Activated T-cell treated with anti-CD3 and anti-CD28 coated beads, Interleukin-2, amount 50 U/mL, for 72 hours (primary cell): ENCODE measurements around the gene DYTN. TPM values are rescaled to one million over a fixed set of nuclear protein-coding genes. Genes with fewer than 3 reads are reported as not detected.

Experiments used
- ATAC-seq, 2 donors: fragments of 150-1000 bp; cut with Tn5 transposase; replicated peaks in 1 of 2; 2 replicates each; pipeline ENCODE4 v1.10.0; 2021; ENCODE audit warnings: moderate library complexity in 2 of 2, mild to moderate bottlenecking in 1 of 2
- DNase-seq, 2 donors: peaks; one replicate each; pipeline ENCODE4 v3.0.0; 2021 to 2022; ENCODE audit warnings: mixed read lengths in 1 of 2
- H3K27ac Mint-ChIP-seq: one replicate; pipeline ENCODE4 v1.8.0; 2022; ENCODE audit warnings: mild to moderate bottlenecking, moderate library complexity, mixed read lengths
- H3K27me3 Mint-ChIP-seq: one replicate; pipeline ENCODE4 v1.8.0; 2022; ENCODE audit warnings: low read depth, mixed read lengths
- H3K36me3 Mint-ChIP-seq, 2 donors: one replicate each; pipeline ENCODE4 v1.8.0; 2022; ENCODE audit warnings: mixed read lengths in 2 of 2, mild to moderate bottlenecking in 1 of 2; ENCODE audit not compliant: insufficient read depth in 2 of 2
- H3K4me1 Mint-ChIP-seq: one replicate; pipeline ENCODE4 v1.8.0; 2022; ENCODE audit warnings: low read depth, mixed read lengths
- H3K4me3 Mint-ChIP-seq, 2 donors: one replicate each; pipeline ENCODE4 v1.8.0; 2022; ENCODE audit warnings: mild to moderate bottlenecking in 2 of 2, mixed read lengths in 2 of 2, moderate library complexity in 2 of 2
- H3K9me3 Mint-ChIP-seq, 2 donors: one replicate each; pipeline ENCODE4 v1.8.0; 2022; ENCODE audit warnings: mixed read lengths in 2 of 2
- total RNA-seq, 2 donors: library from RNA; stranded (reverse); gene quantifications; one replicate each; pipeline ENCODE4 v1.2.3, GENCODE V29; 2022

The DYTN gene, protein sequence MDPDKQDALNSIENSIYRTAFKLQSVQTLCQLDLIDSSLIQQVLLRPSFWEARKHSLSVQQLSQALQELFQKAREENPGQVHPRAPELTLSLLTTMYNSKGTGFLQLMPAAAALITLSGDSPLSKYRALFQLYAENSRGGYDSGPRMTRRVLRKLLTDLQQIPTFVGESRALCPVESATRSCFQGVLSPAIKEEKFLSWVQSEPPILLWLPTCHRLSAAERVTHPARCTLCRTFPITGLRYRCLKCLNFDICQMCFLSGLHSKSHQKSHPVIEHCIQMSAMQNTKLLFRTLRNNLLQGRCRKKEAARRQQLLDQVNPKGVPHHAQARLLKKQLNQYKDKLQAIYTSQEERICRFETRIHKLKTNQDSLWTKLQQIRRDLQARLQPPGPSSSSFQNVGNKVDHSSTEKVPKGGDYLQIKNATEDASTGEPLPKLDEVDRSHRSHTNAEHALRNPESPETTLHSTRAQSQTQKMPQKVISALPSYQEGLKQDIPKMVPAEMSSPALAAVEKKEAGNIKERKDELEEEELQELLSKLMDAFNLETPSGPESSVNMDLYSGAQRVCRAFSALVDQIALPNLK
- total RNA-seq: not detected

DNA sequence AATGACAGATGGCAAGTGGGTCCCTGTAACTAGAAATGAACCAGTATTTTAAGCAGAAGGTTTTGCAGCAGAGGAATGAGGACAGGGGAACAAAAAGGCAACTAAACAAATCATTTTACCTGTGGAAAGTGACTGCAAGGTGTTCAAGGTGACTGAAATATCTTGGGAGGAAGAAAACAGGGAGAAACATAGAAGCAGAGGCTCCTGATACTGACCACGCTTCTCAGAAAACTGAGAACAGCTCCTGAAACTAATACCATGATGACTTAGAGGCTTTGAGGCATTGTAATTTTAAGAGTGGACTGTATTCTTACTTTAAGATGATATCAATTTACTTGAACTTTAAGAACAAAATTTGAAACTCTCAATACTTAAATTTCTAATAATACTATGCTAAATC is at the start of gene DYTN:
DYTN (minus strand) TSS at position 101 of the 400 bp plus-strand sequence. CDS start 117 bp downstream, outside the sequence.
- peaks cover 2 to 3% of the 10 kb centered on the region in 2 donors for H3K9me3 Mint-ChIP-seq
- ATAC-seq: no peak

DNA sequence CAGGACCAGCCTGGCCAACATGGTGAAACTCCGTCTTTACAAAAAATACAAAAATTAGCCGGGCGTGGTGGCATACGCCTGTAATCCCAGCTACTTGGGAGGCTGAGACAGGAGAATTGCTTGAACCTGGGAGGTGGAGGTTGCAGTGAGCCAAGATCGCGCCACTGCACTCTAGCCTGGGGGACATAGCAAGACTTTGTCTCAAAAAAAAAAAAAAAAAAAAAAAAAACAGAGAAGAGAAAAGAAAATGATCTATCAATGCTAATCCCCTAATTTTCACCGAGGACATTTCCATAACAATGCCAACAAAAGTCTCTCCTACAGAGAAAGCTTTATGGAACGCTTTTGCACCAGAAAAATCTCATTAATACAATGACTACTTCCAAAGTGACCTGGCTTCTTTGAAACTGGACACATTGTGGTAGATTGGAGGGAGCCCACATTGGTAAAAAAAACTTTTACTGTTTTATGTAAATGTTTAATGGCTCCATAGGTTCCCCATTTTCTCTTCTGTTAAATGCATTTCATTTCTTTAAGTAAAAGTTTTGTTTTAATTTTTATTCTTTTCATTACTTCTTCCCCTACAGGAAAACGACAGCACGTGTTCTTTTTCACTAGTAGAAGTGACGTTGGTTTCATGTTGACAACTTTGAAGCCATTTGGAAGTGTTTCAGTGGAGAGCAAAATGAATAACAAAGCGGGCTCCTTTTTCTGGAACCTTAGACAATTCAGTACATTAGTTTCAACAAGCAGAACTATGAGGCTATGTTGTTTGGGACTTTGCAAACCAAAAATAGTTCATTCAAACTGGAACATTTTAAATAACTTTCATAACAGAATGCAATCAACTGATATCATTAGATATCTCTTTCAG is 48.1 kb upstream of the DYTN start:
- Mint-ChIP-seq H3K36me3 (peaks cover 7 to 15% of the 10 kb centered on the region in 2 donors), H3K4me3 (peak overlapping the region; percentile 93 to 95), H3K9me3 (no peaks in the 10 kb centered on the region), H3K4me1 (peaks cover 50% of the 10 kb centered on the region), H3K27ac (peak overlapping the region; percentile 98), H3K27me3 (no peaks in the 10 kb centered on the region)
- ATAC-seq: no peak
- DNase-seq: no peak

More for the DNA sequence above, at the start of gene DYTN:
- Mint-ChIP-seq H3K36me3 (peaks cover 3 to 5% of the 10 kb centered on the region in 2 donors), H3K27ac (no peak within 1 kb of the TSS), H3K4me1 (peaks cover 5% of the 10 kb centered on the region), H3K4me3 (no peak within 1 kb of the TSS), H3K27me3 (peaks cover 53% of the 10 kb centered on the region)
- DNase-seq: no peak

DNA sequence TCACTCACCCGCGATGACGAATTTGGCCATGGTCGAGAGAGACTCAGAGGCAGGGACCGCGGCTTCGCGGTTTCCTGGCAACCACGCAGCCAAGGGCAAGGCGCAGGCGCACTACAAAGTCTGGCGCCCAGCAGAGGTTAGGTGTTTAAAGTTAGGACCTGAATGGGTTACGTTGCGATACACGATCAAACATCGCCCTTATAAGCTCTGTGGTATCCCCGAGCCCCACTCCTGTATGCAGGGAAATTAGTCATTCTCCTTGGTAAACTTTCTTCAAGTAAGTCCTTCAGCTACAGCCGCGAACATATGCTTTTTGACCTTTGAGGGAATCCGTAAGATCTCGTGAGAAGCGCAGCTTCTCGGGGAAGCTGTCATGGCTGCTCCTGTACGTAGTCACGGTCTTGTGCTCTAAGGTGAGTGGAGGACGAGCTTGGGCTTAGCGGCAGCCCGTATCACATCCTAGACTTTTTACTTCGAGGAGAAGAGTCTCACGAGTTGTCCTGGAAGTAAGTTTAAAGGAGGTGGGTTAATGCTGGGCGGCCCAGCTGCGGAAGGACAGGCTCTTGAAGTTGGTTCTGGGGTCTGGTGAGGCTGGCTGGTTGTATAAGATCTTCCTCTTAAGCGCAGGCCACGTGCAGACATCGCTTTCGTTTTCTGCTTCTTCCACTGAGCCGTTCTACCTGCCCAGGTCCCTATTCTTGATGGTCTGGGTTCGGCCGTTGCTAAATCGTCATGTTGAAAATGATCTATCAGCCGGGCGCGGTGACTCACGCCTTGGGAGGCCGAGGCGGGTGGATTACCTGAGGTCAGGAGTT is 47.3 kb upstream of the DYTN start, which contains the start of the genes FASTKD2 and MDH1B:
FASTKD2 (plus strand) TSS at position 365 of the 815 bp plus-strand sequence. CDS start 1,088 bp downstream, outside the sequence.
MDH1B (minus strand) TSS at position 87 of the 815 bp plus-strand sequence; CDS start at position 30, 57 bp downstream.
- ATAC-seq: peak; percentile 88 to 91
- Mint-ChIP-seq H3K27me3 (no peaks in the 10 kb centered on the region), H3K36me3 (peaks cover 7 to 9% of the 10 kb centered on the region in 2 donors), H3K4me1 (peaks cover 46% of the 10 kb centered on the region), H3K27ac (peak within 1 kb of the TSS; percentile 98), H3K9me3 (no peaks in the 10 kb centered on the region), H3K4me3 (peak within 1 kb of the TSS; percentile 93 to 95)
- DNase-seq: peak; percentile 92 to 95

DNA sequence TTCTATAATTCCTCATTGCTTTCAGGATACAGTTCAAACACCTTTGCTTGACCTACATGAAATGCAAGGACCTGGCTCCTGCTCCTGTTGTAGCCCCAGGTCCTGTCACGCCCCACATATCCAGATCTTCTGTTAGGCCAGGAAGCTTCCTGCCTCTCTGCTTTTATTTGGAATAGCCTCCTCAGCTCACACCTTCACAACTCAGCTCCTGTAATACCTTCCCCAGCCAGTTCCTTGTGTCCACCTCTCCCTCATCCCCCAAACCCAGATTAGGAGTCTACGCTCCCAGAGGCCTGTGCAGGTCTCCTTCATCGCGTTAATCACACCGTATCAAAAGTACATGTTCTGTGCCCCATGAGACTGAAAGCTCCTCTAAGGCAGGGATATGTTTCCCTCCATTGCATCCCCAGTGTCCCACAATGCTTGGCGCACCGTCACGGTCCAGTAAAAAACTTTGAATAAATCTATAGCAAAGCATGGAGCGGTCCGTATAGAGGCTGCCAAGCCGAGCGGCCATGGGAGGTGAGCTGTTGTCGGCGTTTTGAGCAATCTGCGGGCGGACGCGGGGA is 46.6 kb upstream of the DYTN start:
- Mint-ChIP-seq H3K4me1 (peaks cover 39% of the 10 kb centered on the region), H3K36me3 (peaks cover 7 to 8% of the 10 kb centered on the region in 2 donors), H3K4me3 (peak overlapping the region; percentile 93 to 95), H3K9me3 (no peaks in the 10 kb centered on the region), H3K27me3 (no peaks in the 10 kb centered on the region), H3K27ac (peak overlapping the region; percentile 98)
- DNase-seq (no peak), ATAC-seq (no peak)

DNA sequence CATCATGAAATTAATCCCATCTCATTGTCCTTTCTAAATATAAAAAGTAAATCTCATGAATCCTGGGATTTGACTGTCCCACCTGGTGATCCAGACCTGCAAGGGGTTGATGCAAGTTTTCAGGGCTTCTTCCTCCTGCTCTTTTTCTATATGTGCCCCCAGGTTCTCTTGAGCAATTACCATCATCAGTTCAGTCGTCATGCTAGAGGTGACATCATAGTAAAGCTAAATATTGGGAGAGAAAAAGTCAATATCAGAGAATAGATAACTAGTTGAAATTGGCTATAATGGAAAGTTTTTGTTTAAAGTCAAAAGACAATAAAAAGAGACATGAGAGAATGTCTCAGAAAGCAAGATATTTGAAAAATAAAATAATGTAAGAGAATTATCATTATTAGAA is 38.6 kb upstream of the DYTN start:
- H3K27me3 Mint-ChIP-seq: peaks cover 35% of the 10 kb centered on the region
- DNase-seq (no peak), ATAC-seq (no peak)
- no peaks in the 10 kb centered on the region for H3K9me3 Mint-ChIP-seq
- no peak overlapping the region for H3K4me3 Mint-ChIP-seq
- peaks cover 12% of the 10 kb centered on the region for H3K4me1 Mint-ChIP-seq
- no peak overlapping the region for H3K27ac Mint-ChIP-seq
- no peaks in the 10 kb centered on the region for H3K36me3 Mint-ChIP-seq

DNA sequence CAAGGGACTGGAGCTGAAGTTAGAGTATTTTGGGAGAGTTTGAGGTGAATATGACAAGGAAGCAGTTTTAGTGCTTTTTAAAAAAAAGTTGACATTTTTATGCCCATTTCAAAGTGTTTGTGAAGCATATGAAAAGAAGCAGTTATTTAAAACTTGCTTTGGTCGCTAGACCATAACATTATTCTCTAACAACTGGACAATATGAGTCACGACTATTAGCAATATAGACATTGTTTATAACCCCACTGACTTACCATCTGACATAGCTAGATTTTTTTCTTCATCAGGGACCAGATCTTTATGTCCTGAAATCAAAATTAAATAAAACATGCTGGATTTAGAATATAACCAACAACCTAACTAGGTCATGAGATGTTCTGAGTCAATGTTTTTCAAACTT is 22.6 kb upstream of the DYTN start:
- Mint-ChIP-seq H3K36me3 (peaks cover 0 to 3% of the 10 kb centered on the region in 2 donors), H3K4me1 (peaks cover 14% of the 10 kb centered on the region), H3K27me3 (peaks cover 43% of the 10 kb centered on the region), H3K4me3 (no peak overlapping the region), H3K27ac (no peak overlapping the region), H3K9me3 (no peaks in the 10 kb centered on the region)
- no peak for ATAC-seq
- no peak for DNase-seq

DNA sequence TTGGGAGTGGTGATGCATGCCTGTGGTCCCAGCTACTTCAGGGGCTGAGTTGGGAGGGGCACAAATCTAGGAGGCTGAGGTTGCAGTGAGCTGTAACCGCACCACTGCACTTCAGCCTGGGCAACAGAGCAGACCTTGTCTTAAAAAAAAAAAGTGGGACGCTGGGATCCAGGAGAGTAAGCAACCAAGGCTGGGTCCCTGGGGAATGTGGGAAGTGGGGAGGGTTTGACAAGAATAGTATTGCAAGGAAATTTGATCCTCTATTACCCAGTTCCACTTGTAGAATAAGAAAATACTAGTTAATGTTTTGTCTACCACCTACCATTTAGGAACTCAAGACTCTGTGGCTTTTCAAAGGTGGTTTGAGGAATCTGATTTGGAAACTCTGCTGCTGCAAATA is 21.1 kb upstream of the DYTN start:
- Mint-ChIP-seq H3K4me3 (no peak overlapping the region), H3K27ac (no peak overlapping the region), H3K4me1 (peaks cover 14% of the 10 kb centered on the region), H3K9me3 (no peaks in the 10 kb centered on the region), H3K36me3 (peaks cover 0 to 3% of the 10 kb centered on the region in 2 donors), H3K27me3 (peaks cover 43% of the 10 kb centered on the region)
- DNase-seq: no peak
- no peak for ATAC-seq

DNA sequence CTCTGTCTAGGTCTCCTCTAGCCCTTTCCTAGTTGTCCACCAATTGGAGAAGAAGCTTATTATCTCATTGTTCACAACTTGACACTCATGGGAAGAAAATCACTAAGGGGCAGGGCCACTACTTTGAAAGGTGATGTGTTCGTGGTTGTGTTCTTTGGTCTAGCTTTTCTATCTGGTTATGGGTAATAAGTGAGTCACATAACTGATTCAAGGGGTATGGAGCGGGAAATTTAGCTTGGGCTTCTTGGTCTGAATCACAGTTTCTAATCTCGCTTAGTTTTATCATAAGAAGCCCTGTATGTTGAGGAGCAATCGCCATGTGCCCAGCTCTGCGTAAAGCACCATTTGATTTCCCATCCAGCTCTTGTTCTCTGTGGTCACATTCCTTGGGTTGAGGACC is 18.7 kb upstream of the DYTN start:
- DNase-seq: peak; percentile 18 to 20
- peak; percentile 96 to 99 for ATAC-seq
- H3K4me1 Mint-ChIP-seq: peaks cover 14% of the 10 kb centered on the region
- peak overlapping the region in 1 of 2 donors; percentile 15 for H3K4me3 Mint-ChIP-seq
- H3K9me3 Mint-ChIP-seq: peaks cover 0 to 1% of the 10 kb centered on the region in 2 donors
- H3K36me3 Mint-ChIP-seq: peaks cover 0 to 3% of the 10 kb centered on the region in 2 donors
- no peak overlapping the region for H3K27ac Mint-ChIP-seq
- peaks cover 43% of the 10 kb centered on the region for H3K27me3 Mint-ChIP-seq

DNA sequence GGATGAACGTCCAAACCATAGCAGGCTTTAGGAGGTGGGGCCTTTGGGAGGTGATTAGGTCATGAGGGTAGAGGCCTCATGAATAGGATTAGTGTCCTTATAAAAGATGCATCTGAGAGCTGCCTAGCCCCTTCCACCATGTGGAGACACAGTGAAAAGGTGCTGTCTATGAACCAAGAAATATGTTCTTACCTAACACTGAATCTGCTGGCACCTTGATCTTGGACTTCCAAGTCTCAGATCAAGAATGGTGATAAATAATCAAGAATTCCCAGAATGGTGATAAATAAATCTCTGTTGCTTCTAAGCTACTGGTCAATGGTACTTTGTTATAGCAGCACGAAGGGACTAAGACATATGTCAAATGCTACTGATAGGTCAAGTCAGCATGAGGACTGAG is 15.1 kb upstream of the DYTN start:
- no peak overlapping the region for H3K4me3 Mint-ChIP-seq
- no peaks in the 10 kb centered on the region for H3K36me3 Mint-ChIP-seq
- peaks cover 0 to 1% of the 10 kb centered on the region in 2 donors for H3K9me3 Mint-ChIP-seq
- H3K4me1 Mint-ChIP-seq: peaks cover 20% of the 10 kb centered on the region
- peaks cover 35% of the 10 kb centered on the region for H3K27me3 Mint-ChIP-seq
- DNase-seq: no peak
- no peak overlapping the region for H3K27ac Mint-ChIP-seq
- no peak for ATAC-seq

DNA sequence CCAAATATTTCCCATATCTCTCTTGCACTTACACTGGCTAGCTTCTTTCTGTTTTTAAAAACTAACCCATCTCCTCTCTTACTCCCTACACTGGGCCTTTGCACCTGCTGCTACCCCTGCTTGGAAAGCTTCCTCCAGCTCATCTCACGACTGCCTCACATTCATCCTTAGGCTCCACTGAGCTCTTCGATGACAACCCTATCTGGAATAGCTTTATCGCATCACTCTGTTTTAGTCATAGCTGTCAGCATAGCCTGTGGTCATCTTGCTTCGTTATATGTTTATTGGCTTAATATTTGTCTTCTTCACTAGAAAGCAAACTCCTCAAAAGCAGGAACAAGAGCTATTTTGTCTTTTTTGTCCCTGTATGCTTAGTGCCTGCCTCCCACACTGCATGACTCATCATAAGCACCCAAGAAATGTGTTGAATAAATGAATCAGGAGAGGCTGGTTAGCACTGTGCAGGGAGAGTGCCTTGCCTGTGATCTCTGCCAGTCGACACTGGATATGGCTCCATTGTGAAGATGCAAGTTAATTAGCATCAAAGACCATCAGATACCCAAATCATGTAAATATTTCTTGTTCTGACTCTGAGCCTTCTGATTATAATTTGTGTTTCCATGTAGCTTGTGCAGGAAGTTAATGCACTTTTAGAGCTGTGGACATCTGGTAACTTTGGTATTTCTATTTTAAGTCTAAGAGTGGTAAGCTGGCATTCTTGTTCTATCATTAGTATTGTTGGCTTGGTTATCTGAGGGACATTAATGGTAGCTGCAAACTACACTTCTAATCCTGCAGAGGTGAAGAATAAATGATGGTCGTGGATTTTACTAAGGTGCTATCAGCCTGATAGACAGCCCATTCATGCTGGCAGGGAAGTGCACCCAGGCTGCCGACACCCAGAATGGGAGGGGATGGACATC is 10.3 kb upstream of the DYTN start:
- Mint-ChIP-seq H3K4me1 (peaks cover 11% of the 10 kb centered on the region), H3K36me3 (no peaks in the 10 kb centered on the region), H3K27me3 (peaks cover 62% of the 10 kb centered on the region), H3K4me3 (no peak overlapping the region), H3K27ac (no peak overlapping the region), H3K9me3 (peaks cover 0 to 1% of the 10 kb centered on the region in 2 donors)
- peak in 1 of 2 donors; percentile 15 for DNase-seq
- peak; percentile 80 to 90 for ATAC-seq

DNA sequence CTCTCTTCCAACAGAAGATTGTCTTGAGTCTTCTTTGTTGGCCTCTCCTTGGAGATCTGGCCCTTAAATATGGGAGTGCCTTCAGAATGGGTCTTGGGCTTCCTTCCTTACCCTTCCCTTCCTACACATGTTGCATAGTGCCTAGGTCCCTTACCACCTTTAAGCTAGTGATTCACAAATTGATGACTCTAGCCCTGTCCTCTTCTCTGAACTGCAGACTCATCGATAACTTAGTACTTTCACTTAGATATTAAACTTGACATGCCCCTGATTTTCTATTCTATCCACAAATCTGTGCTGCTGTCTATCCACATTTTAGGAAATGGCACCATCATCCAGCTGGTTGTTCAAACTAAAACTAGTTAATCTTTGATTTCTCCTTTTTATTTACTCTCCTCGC is 9.1 kb upstream of the DYTN start:
- Mint-ChIP-seq H3K27ac (no peak overlapping the region), H3K36me3 (no peaks in the 10 kb centered on the region), H3K4me1 (peaks cover 11% of the 10 kb centered on the region), H3K27me3 (peaks cover 65% of the 10 kb centered on the region), H3K9me3 (peaks cover 0 to under 1% of the 10 kb centered on the region in 2 donors), H3K4me3 (no peak overlapping the region)
- DNase-seq: no peak
- no peak for ATAC-seq
